NCI-H2107 treated with DMSO at 0.1 percent for 48 hours (cell line): Measurements from ENCODE around the gene ATXN7L3B.

Experiments used
- DNase-seq: peaks from one replicate; lab custom pipeline; 2025; ENCODE audit not compliant: unreplicated experiment; lab: John Stamatoyannopoulos, UW

Gene ATXN7L3B

DNA sequence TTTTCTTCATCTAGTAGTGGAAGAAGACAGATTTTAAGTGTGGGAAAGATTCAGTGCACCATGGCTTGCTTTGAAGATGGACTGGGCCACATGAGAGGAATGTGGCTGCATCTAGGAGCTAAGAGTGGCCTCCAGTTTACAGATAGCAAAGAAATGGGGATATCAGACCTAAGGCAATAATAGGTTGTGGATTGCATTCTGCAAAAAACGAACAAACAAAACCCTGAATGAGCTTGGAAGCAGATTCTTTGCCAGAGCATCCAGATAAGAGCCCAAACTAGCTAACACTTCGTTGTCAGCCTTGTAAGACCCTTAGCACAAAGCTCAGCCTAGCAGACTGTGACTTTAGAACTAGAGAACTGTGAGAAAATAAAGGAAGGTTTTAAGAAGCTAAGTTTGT, 9.6 kb downstream of the ATXN7L3B start:
- no peak for DNase-seq

GRCh38 chr12:74551291-74551690, 13.7 kb downstream of the ATXN7L3B start:
- DNase-seq = no peak

DNA sequence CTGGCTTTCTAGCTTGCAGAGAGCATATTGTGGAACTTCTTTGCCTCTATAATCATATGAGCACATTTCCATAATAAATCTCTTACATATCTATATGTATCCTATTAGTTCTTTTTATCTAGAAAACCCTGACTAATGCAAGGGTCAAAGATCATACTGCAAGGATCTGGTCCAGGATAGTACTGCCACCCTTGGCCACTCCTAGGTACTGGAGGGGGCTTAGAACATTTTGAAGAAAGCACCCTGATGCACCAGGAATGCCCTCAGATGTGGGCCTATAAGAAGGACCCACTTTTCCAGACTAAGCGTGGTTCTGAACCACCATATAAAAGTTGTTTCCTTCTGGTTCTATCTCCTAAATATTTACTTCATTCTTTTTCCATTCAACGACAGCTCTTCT, 14.6 kb downstream of the ATXN7L3B start:
- no peak for DNase-seq

DNA sequence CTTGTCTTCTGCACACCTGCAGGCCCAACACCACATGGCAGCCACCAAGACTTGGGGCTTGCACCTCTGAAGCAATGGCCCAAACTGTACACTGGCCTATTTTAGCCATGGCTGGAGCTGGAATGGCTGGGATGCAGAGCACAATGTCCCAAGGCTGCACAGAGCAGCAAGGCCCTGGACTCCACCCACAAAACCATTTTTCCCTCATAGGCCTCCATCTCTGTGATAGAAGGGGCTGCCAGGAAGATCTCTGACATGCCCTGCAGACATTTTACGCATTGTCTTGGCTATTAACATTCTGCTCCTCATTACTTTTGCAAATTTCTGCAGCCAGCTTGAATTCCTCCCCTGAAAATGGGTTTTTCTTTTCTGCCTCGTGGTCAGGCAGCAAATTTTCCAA, 22.1 kb downstream of the ATXN7L3B start:
- DNase-seq = no peak

- no peak for DNase-seq
These were observed 26.3 kb downstream of the ATXN7L3B start for GRCh38 chr12:74563927-74564326.

DNA sequence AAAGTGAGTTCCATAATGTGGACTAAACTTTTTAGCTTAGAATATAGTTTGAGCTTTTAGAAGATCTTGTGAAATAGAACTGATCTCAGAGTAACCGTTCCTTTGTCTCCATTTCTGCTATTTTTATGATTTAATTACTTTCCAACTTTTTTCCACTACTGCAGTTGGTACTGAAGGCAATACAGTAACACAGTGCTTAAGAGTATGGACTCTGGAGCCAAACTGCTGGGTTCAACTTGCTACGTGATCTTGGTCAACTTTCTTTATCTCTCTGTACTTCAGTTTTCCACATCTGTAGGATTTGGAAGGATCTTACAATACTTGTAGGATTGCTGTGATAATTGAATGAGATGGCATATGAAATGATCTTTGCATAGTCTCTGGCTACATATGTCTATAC, 40.9 kb downstream of the ATXN7L3B start:
- DNase-seq = no peak

DNA sequence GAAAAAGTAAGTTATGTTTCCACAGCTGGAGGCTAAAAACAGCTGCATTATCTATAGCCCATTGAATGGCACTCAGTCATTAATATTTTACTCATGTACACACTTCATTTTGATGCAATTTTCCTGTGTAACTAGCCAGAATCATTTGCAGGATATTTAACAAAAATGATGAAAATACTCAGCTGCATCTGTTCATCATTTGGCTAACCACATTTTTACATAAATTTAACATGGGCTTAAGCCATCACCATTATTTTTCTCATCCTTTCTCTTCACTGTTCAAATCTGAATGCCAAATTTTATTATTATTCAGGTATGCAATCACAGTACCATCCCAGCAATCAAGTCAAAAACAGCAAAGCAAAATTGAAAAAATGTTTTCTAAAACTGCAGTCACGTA, 41.8 kb downstream of the ATXN7L3B start:
- DNase-seq = no peak

DNA sequence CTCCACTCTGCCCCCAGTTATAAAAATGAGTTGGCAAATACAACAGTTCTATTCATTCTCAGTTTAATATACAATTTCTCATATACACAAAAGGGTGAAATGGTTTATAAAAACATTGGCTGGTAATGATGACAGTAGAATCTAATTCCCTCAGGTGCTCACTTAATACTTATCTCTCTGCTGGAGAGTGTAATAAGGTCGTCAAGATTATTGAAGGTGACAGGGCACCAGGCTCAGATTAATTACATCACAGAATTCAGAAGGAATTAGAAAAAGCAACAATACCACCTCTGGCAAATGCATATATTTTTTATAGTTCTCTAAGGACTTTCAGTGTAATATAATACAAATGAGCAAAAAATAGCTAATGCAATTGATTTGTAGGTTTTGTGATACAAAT, 42.3 kb downstream of the ATXN7L3B start:
- no peak for DNase-seq

DNA sequence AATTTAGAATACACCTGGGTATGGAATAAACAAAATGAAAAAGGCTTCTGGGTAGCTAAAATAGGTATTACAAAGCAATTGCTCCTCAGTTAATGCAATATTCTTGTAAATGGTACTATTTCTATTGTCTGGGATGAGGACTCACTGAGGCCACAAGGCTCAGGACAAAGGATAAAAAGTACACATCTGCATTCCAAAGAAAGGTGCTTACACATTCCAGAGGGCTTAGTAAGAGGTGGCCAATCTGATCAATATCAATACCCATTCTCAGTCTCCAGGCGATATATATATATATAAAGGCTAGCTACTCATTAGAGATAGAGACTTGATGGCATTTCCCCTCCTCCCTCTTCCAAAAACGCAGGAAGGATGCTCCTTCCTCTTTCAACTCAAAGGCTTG, 43.8 kb downstream of the ATXN7L3B start:
- DNase-seq = no peak

GRCh38 chr12:74584483-74585062, 46.9 kb downstream of the ATXN7L3B start:
- no peak for DNase-seq

DNA sequence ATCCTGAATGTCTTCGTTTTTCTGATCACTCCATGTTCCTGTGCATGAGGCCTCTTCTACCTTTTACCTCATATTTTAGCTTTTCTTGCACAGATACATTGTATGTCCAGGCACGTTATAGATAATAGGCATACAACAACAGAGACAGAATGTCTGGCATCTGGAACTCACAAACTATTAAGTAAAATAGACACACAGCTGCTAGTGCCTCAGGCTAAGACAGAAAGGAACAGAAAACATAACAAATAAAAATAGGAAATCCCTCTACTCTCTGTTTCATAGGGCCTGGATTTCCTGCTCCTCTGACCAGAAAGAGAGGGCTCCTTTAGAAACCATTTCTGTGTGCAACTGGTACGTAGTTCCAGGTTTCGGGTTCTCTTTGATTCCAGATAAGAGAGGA, 48.6 kb downstream of the ATXN7L3B start:
- no peak for DNase-seq
